KOPT-K1 (cell line): Measurements from ENCODE around the gene ST3GAL3.
"Not testable (repeated sequence)": the region's sequence is repeated elsewhere in the genome, so short reads cannot be mapped to it uniquely, and the experiment has no call there.

ENCODE experiments used
- H3K27ac ChIP-seq: fragments of 200-600 bp; sonication (generic); 2 replicates; pipeline ENCODE4 v1.5.1; 2016; ENCODE audit warnings: antibody characterized with exemption, mild to moderate bottlenecking, low read depth, low read length; ENCODE audit not compliant: poor library complexity, severe bottlenecking
- H3K36me3 ChIP-seq: fragments of 200-600 bp; sonication (generic); 2 replicates; pipeline ENCODE4 v1.5.1; 2017; ENCODE audit warnings: antibody characterized with exemption, mild to moderate bottlenecking, low read length, moderate library complexity; ENCODE audit not compliant: insufficient read depth
- H3K9me3 ChIP-seq: fragments of 200-600 bp; sonication (generic); 2 replicates; pipeline ENCODE4 v1.5.1; 2017; ENCODE audit warnings: antibody characterized with exemption, low read length, mild to moderate bottlenecking; ENCODE audit not compliant: insufficient read depth, poor library complexity, severe bottlenecking

The ST3GAL3 gene

GRCh38 chr1:43828574-43828973 lies 121.2 kb downstream of the ST3GAL3 start:
- no peak overlapping the region for H3K27ac ChIP-seq

GRCh38 chr1:43830802-43831201 lies 123.5 kb downstream of the ST3GAL3 start:
- no peaks in the 10 kb centered on the region for H3K9me3 ChIP-seq
- peak overlapping the region; percentile 87 for H3K27ac ChIP-seq
- H3K36me3 ChIP-seq: no peaks in the 10 kb centered on the region

More at GRCh38 chr1:43828574-43828973, 121.2 kb downstream of the ST3GAL3 start:
- H3K9me3 ChIP-seq: no peaks in the 10 kb centered on the region
- 0 out of 2 replicates have a peak, but pooled peaks cover 5% of the 10 kb centered on the region for H3K36me3 ChIP-seq

- H3K36me3 ChIP-seq: no peaks in the 10 kb centered on the region
- peak overlapping the region; percentile 87 for H3K27ac ChIP-seq
- H3K9me3 ChIP-seq: no peaks in the 10 kb centered on the region
These were observed 124.5 kb downstream of the ST3GAL3 start for GRCh38 chr1:43831851-43832250.

DNA sequence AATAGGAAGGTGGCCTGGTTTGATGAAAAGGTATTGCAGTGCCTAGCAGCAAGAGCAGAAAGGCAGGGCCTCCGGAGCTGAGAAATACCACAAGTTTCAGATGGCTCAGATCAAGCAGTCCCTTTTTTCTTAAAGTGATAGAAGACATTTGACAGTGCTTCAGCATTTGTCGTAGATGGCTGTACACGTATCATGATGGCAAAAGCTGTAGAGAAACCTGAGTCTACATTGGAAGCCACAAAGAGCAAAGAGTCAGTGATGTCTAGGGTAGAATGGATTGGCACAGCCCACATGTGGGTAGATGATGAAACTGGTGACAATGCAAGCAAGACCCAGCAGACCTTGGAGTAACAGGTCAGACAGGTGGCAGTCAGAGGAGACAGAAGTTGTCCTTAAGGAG lies 124.9 kb downstream of the ST3GAL3 start:
- Histone ChIP-seq H3K27ac (peak overlapping the region; percentile 87), H3K9me3 (no peaks in the 10 kb centered on the region), H3K36me3 (no peaks in the 10 kb centered on the region)

- Histone ChIP-seq H3K9me3 (no peaks in the 10 kb centered on the region), H3K27ac (peak overlapping the region; percentile 87), H3K36me3 (no peaks in the 10 kb centered on the region)
These were observed 125.7 kb downstream of the ST3GAL3 start for GRCh38 chr1:43832998-43833397.

GRCh38 chr1:43833902-43834279 lies 126.6 kb downstream of the ST3GAL3 start:
- H3K27ac ChIP-seq: peak overlapping the region; percentile 87
- H3K36me3 ChIP-seq, H3K9me3 ChIP-seq: not testable (repeated sequence)

- Histone ChIP-seq H3K27ac (peak overlapping the region; percentile 87), H3K36me3 (peaks cover 13% of the 10 kb centered on the region; the same call in 1 of the 2 replicates), H3K9me3 (no peaks in the 10 kb centered on the region)
These were observed 127.1 kb downstream of the ST3GAL3 start for GRCh38 chr1:43834280-43835081.

- no peaks in the 10 kb centered on the region for H3K9me3 ChIP-seq
- peak overlapping the region; percentile 87 for H3K27ac ChIP-seq
- peaks cover 19% of the 10 kb centered on the region; the same call in 1 of the 2 replicates for H3K36me3 ChIP-seq
These were observed 128.0 kb downstream of the ST3GAL3 start for GRCh38 chr1:43835082-43836021.

GRCh38 chr1:43836267-43836951 lies 129.1 kb downstream of the ST3GAL3 start:
- H3K36me3 ChIP-seq: peaks cover 19% of the 10 kb centered on the region; the same call in 1 of the 2 replicates
- H3K27ac ChIP-seq: peak overlapping the region; percentile 87
- peaks cover 1% of the 10 kb centered on the region for H3K9me3 ChIP-seq

DNA sequence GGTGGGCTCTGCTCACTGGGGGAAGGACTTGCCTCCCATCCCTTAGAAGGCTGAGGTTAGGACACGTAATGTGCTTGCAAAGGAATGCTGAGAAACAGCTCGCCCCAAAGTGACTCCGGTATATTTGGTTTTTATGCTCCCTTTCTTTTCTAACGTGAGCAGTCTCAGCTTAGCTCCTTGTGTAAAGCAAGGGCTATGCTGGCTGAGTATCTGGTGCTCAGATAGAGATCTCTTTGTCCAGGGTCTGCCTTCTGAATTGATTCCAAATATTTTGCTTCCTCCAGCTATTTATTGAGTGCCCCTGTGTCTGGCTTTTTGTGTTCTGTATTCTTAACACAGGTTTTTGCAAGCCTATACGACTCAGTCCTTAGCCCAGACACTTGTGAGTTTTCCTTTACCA lies 131.7 kb downstream of the ST3GAL3 start:
- Histone ChIP-seq H3K9me3 (peaks cover 19% of the 10 kb centered on the region), H3K27ac (peak overlapping the region; percentile 58), H3K36me3 (peaks cover 40% of the 10 kb centered on the region)

GRCh38 chr1:43841321-43842174 lies 134.2 kb downstream of the ST3GAL3 start:
- Histone ChIP-seq H3K27ac (peak overlapping the region; percentile 58), H3K36me3 (peaks cover 44% of the 10 kb centered on the region), H3K9me3 (peaks cover 19% of the 10 kb centered on the region)

GRCh38 chr1:43842175-43842498 lies 134.8 kb downstream of the ST3GAL3 start:
- H3K36me3 ChIP-seq: peaks cover 44% of the 10 kb centered on the region
- peaks cover 19% of the 10 kb centered on the region for H3K9me3 ChIP-seq
- H3K27ac ChIP-seq: peak overlapping the region; percentile 58

DNA sequence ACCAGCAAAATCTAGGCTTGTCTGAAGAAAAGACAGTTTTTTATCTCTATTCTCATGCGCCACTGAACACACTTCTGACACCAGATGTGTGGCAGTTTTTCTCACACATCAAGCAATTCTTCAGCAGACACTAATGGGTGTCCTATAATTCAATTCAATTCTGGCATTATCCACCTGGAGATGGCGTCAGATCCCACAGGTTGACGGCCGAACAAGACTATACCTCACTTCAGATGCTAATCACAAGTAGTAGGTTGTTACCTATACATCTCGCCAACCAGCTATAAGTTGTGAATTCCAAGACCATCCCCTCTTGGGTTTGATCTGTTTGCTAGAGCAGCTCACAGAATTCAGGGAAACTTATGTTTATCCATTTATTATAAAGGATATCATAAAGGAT lies 136.3 kb downstream of the ST3GAL3 start:
- Histone ChIP-seq H3K9me3 (peaks cover 19% of the 10 kb centered on the region), H3K27ac (no peak overlapping the region), H3K36me3 (peaks cover 37% of the 10 kb centered on the region)

DNA sequence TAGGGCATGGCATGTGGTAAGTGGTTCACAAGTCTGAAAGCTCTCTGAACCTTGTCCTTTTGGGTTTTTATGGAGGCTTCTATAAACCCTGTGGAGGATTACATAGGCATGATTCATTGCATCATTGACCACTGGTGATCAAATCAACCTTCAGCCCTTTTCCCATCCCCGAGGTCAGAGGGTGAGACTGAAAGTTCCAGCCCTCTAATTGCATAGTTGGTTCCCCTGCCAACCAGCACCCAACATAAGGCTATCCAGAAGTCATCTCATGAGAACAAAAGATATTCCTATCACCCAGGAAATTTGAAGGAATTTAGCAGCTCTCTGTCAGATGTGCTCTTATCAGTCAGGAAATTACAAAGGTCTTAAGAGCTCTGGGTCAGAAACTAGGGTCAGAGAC lies 136.8 kb downstream of the ST3GAL3 start:
- Histone ChIP-seq H3K27ac (no peak overlapping the region), H3K36me3 (peaks cover 35% of the 10 kb centered on the region), H3K9me3 (peaks cover 19% of the 10 kb centered on the region)
